Ramos (cell line): Measurements from ENCODE around the gene XIAP.

Source experiments
- in situ Hi-C: fragments of 300-500 bp; cut with MboI; formaldehyde crosslinking; loops from one replicate; pipeline ENCODE4 v1.14.3; 2022; ENCODE audit warnings: low sequenced_read_pairs; ENCODE audit not compliant: unreplicated experiment

Gene XIAP

DNA sequence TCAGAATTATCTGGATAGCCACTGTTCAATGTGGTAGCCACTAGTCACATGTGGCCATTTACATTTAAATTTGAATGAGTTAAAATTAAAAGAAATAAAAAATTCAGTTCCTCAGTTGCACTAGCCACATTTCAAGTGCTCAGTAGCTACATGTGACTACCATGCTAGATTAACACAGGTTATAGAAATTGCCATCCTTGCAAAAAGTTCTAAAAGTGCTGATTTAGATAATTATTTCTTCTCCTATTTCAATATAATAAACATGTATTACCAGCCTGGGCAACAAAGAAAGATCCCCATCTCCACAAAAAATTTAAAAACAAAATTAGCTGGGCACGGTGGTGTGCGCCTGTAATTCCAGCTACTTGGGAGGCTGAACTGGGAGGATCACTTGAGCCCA lies 90.0 kb downstream of the XIAP start:
- in situ Hi-C loops = loop anchor here (25.0 kb wide), 1 partner anchor 437 kb away; no protein-coding TSS in a partner anchor

DNA sequence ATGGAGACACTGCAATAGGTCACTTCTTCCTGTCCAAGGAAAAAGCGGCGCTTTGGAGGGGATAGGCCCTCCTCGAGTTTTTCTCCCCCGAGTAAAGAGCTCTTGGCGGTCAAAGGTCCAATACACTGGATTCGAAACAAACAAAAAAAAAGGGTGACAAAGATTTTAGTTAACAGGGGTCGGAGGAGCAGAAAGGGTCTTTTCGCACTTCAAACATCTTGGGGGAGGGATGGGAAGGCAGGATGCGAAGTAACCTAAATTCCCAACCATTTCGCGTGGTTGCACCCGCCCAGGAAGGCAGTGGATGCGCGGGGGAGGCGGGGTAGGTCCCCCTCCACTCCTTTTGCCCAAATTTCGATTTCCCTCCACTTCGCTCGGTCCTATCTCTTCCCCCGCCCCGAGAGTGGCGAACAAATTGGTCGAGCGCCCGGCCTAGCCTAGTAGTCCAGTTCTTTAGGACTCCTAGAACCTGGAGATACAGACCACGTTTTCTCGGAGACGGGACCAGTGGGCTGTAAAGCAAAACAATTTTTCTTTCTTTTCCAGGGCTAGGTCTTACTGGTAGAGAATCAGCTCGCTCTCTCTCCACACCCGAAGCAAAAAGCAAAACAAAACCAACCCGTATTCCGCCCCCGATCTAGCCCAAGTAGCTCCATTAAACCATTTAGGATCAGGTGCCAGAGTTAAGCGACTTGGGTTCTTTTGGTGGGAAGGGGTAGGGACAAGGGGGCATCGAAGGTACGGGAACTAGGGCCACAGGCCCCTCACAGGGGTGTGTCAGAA lies 99.6 kb downstream of the XIAP start:
- in situ Hi-C loops = loop anchor here (25.0 kb wide), 1 partner anchor 428 kb away; no protein-coding TSS in a partner anchor

DNA sequence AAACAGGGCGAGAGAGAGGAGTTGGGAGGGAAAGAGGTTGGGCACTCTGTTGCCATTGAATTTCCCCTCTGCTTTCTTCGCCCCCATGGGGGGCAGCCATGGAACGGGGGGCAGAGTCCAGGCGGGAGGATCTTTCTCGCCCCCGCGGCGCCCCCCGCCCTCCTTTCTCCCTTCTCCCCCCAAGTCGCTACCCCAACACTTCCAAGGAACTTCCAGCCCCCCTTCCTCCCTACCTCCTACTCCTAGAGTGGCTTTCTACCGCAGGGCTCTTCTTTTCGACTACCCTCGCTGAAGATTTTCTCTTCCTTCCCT lies 101.1 kb downstream of the XIAP start:
- in situ Hi-C loops = loop anchor here (25.0 kb wide), 1 partner anchor 426 kb away; no protein-coding TSS in a partner anchor

DNA sequence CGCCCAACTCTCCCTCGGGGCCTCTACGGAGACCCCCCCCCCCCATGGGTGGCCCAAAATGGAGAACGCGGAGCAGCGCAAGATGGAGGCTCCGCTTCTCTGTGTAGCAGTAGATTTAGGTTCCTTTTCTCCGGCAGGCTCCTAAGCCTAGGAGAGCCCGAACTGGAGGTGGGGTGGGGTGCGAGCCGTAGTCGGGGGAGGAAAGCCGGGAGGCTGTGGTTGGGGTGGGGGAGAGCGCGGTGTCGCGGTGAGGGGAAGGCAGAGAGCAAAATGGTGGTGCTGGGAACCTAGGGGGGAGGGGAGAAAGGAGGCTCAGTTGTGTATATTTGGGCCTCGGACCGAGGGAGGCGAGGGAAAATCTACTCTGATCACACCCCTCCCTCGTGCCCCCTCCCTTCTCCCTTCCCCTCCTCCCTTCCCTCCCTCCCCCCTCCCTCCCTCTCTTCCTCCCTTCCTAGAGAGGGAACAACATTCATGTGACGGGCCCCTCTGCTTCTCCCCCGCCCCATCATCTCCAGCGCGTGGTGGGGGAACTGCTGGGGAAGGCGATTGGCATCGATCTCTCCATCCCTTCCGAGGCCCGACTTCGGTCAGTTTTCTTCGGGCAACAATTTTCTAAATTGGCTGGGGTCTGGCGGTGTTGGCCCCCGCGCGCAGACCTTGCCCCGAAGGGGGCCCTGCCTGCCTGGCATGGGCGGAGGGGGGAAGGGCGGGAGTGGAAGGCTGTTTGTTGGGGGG lies 101.6 kb downstream of the XIAP start, which contains the start of gene STAG2:
STAG2 (plus strand) TSS at position 439 of the 738 bp plus-strand sequence. CDS start 60,922 bp downstream, outside the sequence.
- in situ Hi-C loops = loop anchor here (25.0 kb wide), 1 partner anchor 426 kb away; no protein-coding TSS in a partner anchor

DNA sequence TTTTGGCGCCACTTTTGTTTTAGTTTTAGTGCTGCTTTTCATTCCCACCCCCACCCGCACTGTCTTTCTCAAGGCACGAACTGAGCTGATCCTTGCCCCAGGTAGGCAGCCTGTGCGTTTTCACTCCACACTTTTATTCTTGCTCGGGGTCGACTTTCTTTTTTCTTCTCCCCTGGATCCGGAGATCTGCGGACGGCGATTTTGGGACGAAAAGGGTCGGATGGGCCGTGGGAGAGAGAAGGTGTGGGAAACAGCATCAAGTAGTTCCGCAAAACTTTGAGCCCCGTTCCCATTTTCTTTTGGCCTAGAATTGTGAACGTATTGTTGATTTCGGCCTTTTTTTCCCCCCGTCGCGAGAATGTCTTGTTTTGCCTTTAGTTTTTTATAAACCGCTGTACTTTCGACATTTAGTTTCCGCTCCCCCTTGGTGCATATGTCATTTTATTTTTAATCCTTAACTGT lies 102.2 kb downstream of the XIAP start:
- in situ Hi-C loops = loop anchor here (25.0 kb wide), 1 partner anchor 425 kb away; no protein-coding TSS in a partner anchor

DNA sequence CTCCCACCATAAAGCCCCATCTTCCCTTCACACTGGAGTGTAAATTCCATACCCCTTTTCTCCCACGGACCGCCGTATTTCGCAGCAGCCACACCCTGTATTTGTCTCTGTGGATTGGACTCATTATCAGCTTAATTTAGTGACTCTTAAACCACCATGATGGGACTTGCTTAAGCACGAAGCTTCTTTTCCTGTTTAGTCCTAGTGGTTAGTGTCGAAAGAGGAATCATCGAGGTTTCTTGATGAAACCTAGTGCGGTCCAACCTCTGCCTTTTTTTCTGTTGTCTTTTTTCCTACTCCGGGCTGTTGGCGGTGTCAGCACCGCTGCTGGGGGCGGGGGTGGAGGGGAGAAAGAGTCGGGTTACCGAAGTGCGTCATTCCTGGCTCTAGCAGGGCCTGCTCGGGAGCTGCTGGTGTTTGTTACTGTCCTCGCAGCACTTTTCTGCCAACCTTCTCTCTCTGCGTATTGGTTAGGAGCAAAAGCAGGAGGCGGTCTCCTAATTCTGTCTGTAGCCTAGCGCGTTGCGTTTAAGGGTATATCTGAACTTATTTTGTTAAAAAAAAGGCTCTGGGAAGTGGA lies 103.0 kb downstream of the XIAP start:
- in situ Hi-C loops = loop anchor here (25.0 kb wide), 1 partner anchor 424 kb away; no protein-coding TSS in a partner anchor
